B cell (primary cell): ENCODE results near the gene LRRC15. TPM values are rescaled to one million over a fixed set of nuclear protein-coding genes. Genes with fewer than 3 reads are reported as not detected.

Source experiments
- ATAC-seq: fragments of 200-7000 bp; cut with Tn5 transposase; one replicate; pipeline ENCODE4 v1.10.0; 2021; ENCODE audit warnings: low read depth, mild to moderate bottlenecking, moderate number of reproducible peaks, moderate library complexity
- CTCF ChIA-PET: fragments of 350-600 bp; sonication (Branson Sonifier 250); formaldehyde crosslinking; loops from one replicate; lab custom pipeline; 2021; ENCODE audit warnings: antibody characterized with exemption, inconsistent platforms; lab: Charles Lee
- POLR2A ChIA-PET: fragments of 350-600 bp; sonication (Branson Sonifier 250); formaldehyde crosslinking; loops from one replicate; lab custom pipeline; 2021; ENCODE audit warnings: antibody characterized with exemption; lab: Charles Lee
- DNase-seq: peaks from one replicate; pipeline ENCODE4 v3.0.0; 2013
- H2AFZ ChIP-seq: 2 replicates; pipeline ENCODE4 v1.6.1; 2012; ENCODE audit warnings: mild to moderate bottlenecking, low read depth, low read length; ENCODE audit not compliant: insufficient read depth, poor library complexity, severe bottlenecking
- H3K27ac ChIP-seq, 2 donors: 1 replicate in 1 of 2; 2 replicates in 1 of 2; pipeline ENCODE4 v1.5.1; 2012 to 2013; ENCODE audit warnings: low read length in 2 of 2, mild to moderate bottlenecking in 2 of 2, moderate library complexity in 1 of 2
- H3K27me3 ChIP-seq, 4 experiments: fragments of 200-600 bp in 1 of 4; sonication (generic) in 1 of 4; replicated peaks in 1 of 4; 1 replicate in 2 of 4; 2 replicates in 2 of 4; pipeline versions ENCODE4 v1.6.1 to v1.7.0; 2013 to 2016; ENCODE audit warnings: low read length in 3 of 4, mild to moderate bottlenecking in 2 of 4, mixed read lengths in 1 of 4, moderate library complexity in 1 of 4; ENCODE audit not compliant: insufficient read depth in 4 of 4, control insufficient read depth in 3 of 4; ENCODE audit errors: control extremely low read depth in 1 of 4
- H3K36me3 ChIP-seq, 2 experiments: replicated peaks in 1 of 2; 1 replicate in 1 of 2; 2 replicates in 1 of 2; pipeline versions ENCODE4 v1.6.1 to v1.7.1; 2013; ENCODE audit warnings: low read length in 1 of 2; ENCODE audit not compliant: insufficient read depth in 2 of 2, control insufficient read depth in 1 of 2; ENCODE audit errors: control extremely low read depth in 1 of 2, extremely low read depth in 1 of 2
- H3K4me1 ChIP-seq, 2 donors: fragments of 200-600 bp in 1 of 2; sonication (generic) in 1 of 2; 1 replicate in 1 of 2; 2 replicates in 1 of 2; pipeline versions ENCODE4 v1.5.1 to v1.6.1; 2013 to 2017; ENCODE audit warnings: low read length in 2 of 2; ENCODE audit not compliant: control insufficient read depth in 2 of 2, insufficient read depth in 2 of 2
- H3K4me2 ChIP-seq: replicated peaks from 2 replicates; pipeline ENCODE3; 2012; ENCODE audit warnings: mild to moderate bottlenecking, low read depth, low read length; ENCODE audit not compliant: poor library complexity, severe bottlenecking
- H3K4me3 ChIP-seq, 5 experiments: fragments of 200-600 bp in 1 of 5; sonication (generic) in 1 of 5; 1 replicate in 3 of 5; 2 replicates in 2 of 5; pipeline versions ENCODE4 v1.5.1 to v1.7.0; 2011 to 2016; ENCODE audit warnings: low read length in 4 of 5, mild to moderate bottlenecking in 4 of 5, low read depth in 2 of 5, control low read depth in 1 of 5, moderate library complexity in 1 of 5; ENCODE audit not compliant: insufficient read depth in 1 of 5; ENCODE audit errors: control extremely low read depth in 1 of 5, extremely low read depth in 1 of 5
- H3K79me2 ChIP-seq: fragments of 200-600 bp; sonication (generic); one replicate; pipeline ENCODE4 v1.6.0; 2016; ENCODE audit warnings: low read length; ENCODE audit not compliant: control insufficient read depth, insufficient read depth
- H3K9ac ChIP-seq: fragments of 200-600 bp; sonication (generic); 2 replicates; pipeline ENCODE4 v1.6.1; 2017; ENCODE audit warnings: mild to moderate bottlenecking, low read length, moderate library complexity
- H3K9me3 ChIP-seq, 3 donors: one replicate each; pipeline versions ENCODE4 v1.6.1 to v1.7.1; 2013; ENCODE audit warnings: low read length in 2 of 3; ENCODE audit not compliant: control insufficient read depth in 2 of 3, insufficient read depth in 1 of 3; ENCODE audit errors: control extremely low read depth in 1 of 3
- H4K20me1 ChIP-seq: 2 replicates; pipeline ENCODE4 v1.6.0; 2012; ENCODE audit warnings: mild to moderate bottlenecking, low read length; ENCODE audit not compliant: insufficient read depth, control insufficient read depth, poor library complexity, severe bottlenecking
- H3K27ac Mint-ChIP-seq: one replicate; pipeline ENCODE4 v1.8.0; 2021; ENCODE audit warnings: mixed read lengths
- H3K27me3 Mint-ChIP-seq: one replicate; pipeline ENCODE4 v1.8.0; 2021; ENCODE audit warnings: mixed read lengths
- H3K4me1 Mint-ChIP-seq: one replicate; pipeline ENCODE4 v1.8.0; 2021; ENCODE audit warnings: mixed read lengths
- H3K4me3 Mint-ChIP-seq: one replicate; pipeline ENCODE4 v1.8.0; 2021; ENCODE audit warnings: mixed read lengths
- H3K9me3 Mint-ChIP-seq: one replicate; pipeline ENCODE4 v1.8.0; 2022; ENCODE audit warnings: mixed read lengths; ENCODE audit not compliant: insufficient read depth
- CTCF ChIP-seq: fragments of 200-600 bp; IDR thresholded peaks from one replicate; pipeline ENCODE4 v1.8.0; 2022; ENCODE audit warnings: antibody characterized with exemption, mild to moderate bottlenecking
- EZH2 ChIP-seq: IDR thresholded peaks from 2 replicates; pipeline ENCODE4 v1.6.1; 2012; ENCODE audit warnings: borderline replicate concordance, low read depth, mild to moderate bottlenecking, moderate library complexity, low read length; ENCODE audit not compliant: insufficient read depth, poor library complexity, severe bottlenecking
- WGBS: methylation state at CpG from one replicate; pipeline ENCODE4 v1.1.5; 2013; ENCODE audit warnings: missing lambda C conversion rate; ENCODE audit not compliant: insufficient coverage; 5-methylcytosine and 5-hydroxymethylcytosine counted together
- intact Hi-C: fragments of 100-400 bp; cut with micrococcal nuclease; formaldehyde crosslinking; loops from one replicate; pipeline ENCODE4 v1.10.0; 2022
- polyA minus RNA-seq: library from RNA; depleted of rRNA, polyadenylated mRNA; stranded (reverse); fragments of >200 nt; gene quantifications from 2 replicates; pipeline ENCODE4 v1.2.3, GENCODE V29; 2012
- polyA plus RNA-seq: library from polyadenylated mRNA; depleted of rRNA; stranded (reverse); fragments of >200 nt; gene quantifications from 2 replicates; pipeline ENCODE4 v1.2.3, GENCODE V29; 2012
- total RNA-seq, 2 donors: library from RNA; stranded (reverse); fragments of 120-200 nt in 1 of 2; gene quantifications; 1 replicate in 1 of 2; 2 replicates in 1 of 2; pipeline versions ENCODE4 v1.2.3 to v1.2.4, GENCODE V29; 2013 to 2022

The LRRC15 gene
- total RNA-seq (not detected in 2 replicates), polyA plus RNA-seq (not detected in 2 replicates), polyA minus RNA-seq (0.07 TPM in 1 of 2 replicates, not detected in the other)
- not detected for total RNA-seq (2013)

- 34% methylated on average over 18 of the region's 21 CpGs for WGBS
- ATAC-seq: no peak
Measured at GRCh38 chr3:194369522-194370279, at the start of gene LRRC15. LRRC15 (minus strand) TSS chr3:194369743; CDS start chr3:194361043, 8,700 bp downstream.

More at GRCh38 chr3:194369522-194370279, at the start of gene LRRC15:
- Histone ChIP-seq H2AFZ (no peak within 1 kb of the TSS), H4K20me1 (no peaks in the 10 kb centered on the region), H3K9ac (no peak within 1 kb of the TSS), H3K36me3 (no peaks in the 10 kb centered on the region), H3K79me2 (no peaks in the 10 kb centered on the region), H3K9me3 (peaks cover 0 to 3% (median 0%) of the 10 kb centered on the region in 3 donors), H3K4me2 (no peak within 1 kb of the TSS), H3K27ac (no peak within 1 kb of the TSS), H3K4me3 (no peak within 1 kb of the TSS), H3K4me1 (no peaks in the 10 kb centered on the region), H3K27me3 (peaks cover 0 to 25% (median 3%) of the 10 kb centered on the region in 4 experiments)
- no peak within 1 kb of the TSS for H3K4me3 Mint-ChIP-seq
- intact Hi-C loops: no loop called here
- no peak for DNase-seq
- H3K27ac Mint-ChIP-seq: no peak within 1 kb of the TSS
- H3K9me3 Mint-ChIP-seq: no peaks in the 10 kb centered on the region
- ChIA-PET POLR2A (no interaction called here), CTCF (no interaction called here)
- H3K4me1 Mint-ChIP-seq: no peaks in the 10 kb centered on the region
- TF ChIP-seq EZH2 (no peak), CTCF (no peak)
- H3K27me3 Mint-ChIP-seq: peaks cover 36% of the 10 kb centered on the region
